Measurements from ENCODE around the gene NTMT1.

- no peak for TF ChIP-seq POLR2A (IDR thresholded peaks at IDR 0.05)
- TF ChIP-seq CTCF (IDR thresholded peaks at IDR 0.05) = no peak
Measured at GRCh38 chr9:129582855-129583254, 43.1 kb upstream of the NTMT1 start.
